ENCODE measurements around the gene CLTB.

CLTB gene

GRCh38 chr5:176381979-176382378 lies 34.4 kb downstream of the CLTB start:
- no peak for DNase-seq (ENCODE audit: low read depth)

DNA sequence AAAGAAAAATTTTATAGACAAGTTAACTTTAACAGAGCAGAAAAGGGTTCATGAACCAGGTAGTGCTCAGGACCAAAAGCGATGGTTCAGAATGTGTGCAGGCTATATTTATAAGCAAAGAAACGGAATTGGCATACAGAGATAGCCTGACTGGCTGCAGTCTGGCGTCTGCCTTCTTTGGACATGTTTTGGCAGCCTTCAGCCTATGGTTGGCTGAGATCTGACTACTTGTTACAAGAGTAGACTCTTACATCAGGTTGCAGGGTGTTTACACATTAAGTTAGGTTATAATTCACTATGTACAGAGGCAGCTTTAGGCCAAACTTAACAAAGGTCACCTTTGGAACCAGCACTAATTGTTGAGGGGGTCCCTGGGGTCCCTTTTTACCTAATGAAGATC lies 34.9 kb downstream of the CLTB start:
- DNase-seq (ENCODE audit: low read depth) = no peak

- no peak for DNase-seq (ENCODE audit: low read depth)
Measured at GRCh38 chr5:176379881-176380280, 36.5 kb downstream of the CLTB start.

- DNase-seq (ENCODE audit: low read depth) = no peak
Measured at GRCh38 chr5:176373100-176373818, 43.1 kb downstream of the CLTB start.

- DNase-seq (ENCODE audit: low read depth) = no peak
Measured at GRCh38 chr5:176371621-176372539, 44.5 kb downstream of the CLTB start.

DNA sequence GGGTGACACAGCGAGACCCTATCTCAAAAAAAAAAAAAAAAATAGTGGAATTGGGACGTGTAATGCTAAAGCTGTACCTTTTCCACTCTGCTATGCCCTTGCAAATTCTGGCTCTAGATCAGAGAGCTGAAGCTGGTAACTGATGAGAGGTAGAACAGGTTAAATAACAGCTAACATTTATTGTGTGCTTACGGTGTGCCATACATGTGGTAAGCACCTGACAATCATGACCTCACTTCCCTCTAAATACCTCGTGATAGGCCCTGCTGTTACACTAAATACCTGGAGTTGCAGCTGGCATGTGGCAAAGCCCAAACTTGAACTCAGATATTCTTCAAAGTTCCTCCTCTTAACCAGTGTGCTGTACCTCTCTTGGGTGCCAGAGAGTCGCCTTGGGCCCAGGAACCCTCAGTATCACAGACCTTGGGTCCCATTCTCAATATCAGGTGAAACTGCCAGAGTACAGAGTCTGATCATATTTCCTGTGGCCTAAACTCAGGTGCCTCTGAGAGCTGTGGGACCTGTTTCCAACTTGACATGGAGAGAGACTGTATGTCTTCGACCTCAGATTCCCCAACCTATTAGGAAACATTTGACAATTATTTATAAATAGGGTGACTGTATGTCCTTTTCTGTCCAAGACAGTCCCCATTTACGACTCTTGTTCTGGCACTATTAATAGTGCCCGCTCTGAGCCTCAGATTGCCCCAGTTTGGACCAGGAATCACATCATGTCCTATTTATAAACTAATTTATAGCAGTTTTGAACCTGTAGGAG lies 46.2 kb downstream of the CLTB start:
- DNase-seq (ENCODE audit: low read depth) = no peak

GRCh38 chr5:176368726-176369125 lies 47.6 kb downstream of the CLTB start:
- DNase-seq (ENCODE audit: low read depth) = no peak

GRCh38 chr5:176366232-176366894 lies 50.0 kb downstream of the CLTB start:
- DNase-seq (ENCODE audit: low read depth) = no peak

- DNase-seq (ENCODE audit: low read depth) = no peak
Measured at GRCh38 chr5:176365351-176366231, 50.7 kb downstream of the CLTB start, which contains the start of gene ARL10. Gene ARL10, plus strand, starts transcription at chr5:176365487. Its CDS starts 77 bp downstream, at chr5:176365564.

DNA sequence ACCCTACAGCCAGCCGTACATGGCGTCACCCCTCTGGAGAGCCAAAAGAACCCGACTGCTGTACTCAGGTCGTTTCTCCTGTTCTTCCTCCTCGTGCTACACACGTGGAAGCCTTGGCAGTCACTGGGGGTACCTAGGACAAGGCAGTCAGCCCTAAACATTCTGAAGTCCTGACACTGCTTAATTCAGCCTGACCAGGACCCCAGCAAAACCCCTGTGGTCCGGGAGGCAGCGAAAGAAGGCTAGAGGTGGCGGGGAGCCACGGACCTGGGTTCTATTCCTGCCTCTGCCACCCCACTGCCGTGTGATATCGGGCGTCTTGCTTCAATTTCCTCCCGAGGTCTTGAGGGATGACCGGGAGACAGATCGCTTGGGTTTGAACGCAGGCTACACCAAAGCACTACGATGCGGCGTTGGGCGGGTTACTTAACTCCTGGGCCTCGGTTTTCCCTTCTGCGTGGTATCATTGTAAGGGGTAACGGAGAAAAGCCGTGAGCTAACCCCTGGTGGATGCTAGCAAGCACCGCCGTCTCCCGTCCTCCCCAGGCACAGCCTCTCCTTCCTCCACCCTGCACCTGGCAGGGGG lies 51.5 kb downstream of the CLTB start:
- DNase-seq (ENCODE audit: low read depth) = no peak

DNA sequence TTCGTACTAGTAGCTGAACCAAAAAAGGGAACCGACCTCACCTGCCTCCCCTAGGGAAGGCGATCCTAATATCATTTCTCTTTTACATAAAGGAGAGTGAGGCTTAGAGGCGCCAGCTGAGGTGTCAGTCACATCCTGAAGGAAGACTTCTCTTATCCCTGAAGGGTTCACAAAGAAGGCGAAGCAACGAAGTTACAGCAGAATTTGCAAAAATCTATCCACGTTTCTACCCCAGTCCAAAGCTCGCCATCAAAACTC lies 54.2 kb downstream of the CLTB start:
- no peak for DNase-seq (ENCODE audit: low read depth)

DNA sequence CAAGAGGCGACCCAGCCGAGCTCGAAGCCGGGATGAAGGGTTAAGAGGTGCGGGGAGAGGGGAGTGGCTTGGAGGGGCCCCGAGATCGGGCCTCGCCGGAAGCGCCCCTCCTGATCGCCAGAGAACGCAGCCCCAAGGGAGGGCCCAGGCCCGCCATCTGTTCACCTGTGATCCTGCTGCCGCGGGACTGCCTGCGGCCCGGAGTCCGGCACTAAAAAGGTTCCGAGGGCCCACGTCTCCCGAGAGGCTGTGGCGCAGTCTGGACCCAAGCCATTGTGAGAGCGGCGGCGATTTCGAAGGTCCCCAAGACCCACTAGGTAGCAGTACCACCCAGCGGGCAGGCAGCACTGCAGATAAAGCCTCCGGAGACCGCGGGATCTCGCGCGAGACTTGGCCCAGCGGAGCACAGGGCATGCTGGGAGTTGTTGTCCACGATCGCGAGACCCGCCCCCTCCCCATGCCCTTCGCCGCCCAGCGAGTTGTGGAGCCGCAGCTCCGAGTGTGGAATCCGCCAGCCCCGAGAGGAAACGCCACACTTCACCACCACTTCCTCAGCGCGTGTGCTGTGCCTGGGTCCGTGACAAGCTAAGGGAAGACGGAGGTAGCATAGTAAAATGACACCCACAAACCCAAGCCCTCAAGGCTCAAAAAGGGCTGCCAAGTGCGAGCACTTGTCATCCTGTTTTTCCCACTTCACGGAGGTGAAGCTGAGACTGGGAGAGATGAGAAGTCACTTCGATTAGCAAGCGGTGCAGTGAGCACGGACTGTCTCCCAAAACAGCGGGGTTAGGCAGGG lies 54.7 kb downstream of the CLTB start, which contains the start of gene KIAA1191:
TSS of gene KIAA1191 (minus strand) at position 328 of the 796 bp plus-strand sequence. CDS start 2,256 bp downstream, outside the sequence.
- DNase-seq (ENCODE audit: low read depth) = peak; percentile 88

DNA sequence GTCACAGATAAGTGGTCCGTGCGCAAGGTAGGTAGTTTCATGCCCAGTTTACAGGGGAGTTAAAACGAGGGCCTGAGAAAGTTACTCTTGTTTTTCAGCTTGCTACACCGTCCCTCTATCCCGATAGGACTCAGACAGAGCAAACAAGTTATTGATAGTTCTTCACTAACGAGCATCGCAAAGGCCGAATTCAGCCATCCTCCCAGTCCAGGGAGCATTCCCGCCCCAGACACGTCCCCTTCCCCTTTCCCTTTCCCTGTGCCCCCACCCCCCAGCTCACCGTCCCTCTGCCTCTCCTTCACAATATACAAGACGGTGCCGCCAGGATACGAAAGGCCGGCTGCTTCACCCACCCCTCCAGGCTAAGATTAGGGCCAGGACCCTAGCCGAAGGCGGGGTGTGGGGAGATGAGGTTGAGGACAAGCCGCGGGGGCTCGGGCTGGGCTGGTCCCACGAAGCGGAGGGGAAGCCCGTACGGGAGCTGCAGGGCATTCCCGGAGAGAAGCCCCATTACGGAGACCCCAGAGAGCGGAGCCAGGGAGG lies 55.4 kb downstream of the CLTB start:
- no peak for DNase-seq (ENCODE audit: low read depth)

- DNase-seq (ENCODE audit: low read depth) = no peak
Measured at GRCh38 chr5:176359658-176360057, 56.7 kb downstream of the CLTB start.

DNA sequence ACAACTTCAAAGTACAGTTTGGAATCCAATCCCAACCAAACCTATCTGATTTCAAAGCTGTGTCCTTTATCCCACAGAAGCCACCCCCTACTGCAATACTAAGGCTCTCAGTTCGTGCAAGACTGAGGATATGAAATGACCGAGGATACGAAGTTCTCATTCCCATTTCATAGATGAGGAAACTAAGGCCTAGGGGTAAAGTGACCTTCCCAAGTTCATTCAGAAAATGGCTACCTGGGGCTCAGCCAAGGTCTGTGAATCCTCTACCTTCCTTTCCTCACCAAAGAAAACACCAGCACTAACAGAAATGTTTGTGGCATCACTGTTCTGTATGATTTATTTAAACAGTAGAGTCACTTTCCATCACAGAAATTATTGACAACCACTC lies 60.2 kb downstream of the CLTB start:
- no peak for DNase-seq (ENCODE audit: low read depth)

DNA sequence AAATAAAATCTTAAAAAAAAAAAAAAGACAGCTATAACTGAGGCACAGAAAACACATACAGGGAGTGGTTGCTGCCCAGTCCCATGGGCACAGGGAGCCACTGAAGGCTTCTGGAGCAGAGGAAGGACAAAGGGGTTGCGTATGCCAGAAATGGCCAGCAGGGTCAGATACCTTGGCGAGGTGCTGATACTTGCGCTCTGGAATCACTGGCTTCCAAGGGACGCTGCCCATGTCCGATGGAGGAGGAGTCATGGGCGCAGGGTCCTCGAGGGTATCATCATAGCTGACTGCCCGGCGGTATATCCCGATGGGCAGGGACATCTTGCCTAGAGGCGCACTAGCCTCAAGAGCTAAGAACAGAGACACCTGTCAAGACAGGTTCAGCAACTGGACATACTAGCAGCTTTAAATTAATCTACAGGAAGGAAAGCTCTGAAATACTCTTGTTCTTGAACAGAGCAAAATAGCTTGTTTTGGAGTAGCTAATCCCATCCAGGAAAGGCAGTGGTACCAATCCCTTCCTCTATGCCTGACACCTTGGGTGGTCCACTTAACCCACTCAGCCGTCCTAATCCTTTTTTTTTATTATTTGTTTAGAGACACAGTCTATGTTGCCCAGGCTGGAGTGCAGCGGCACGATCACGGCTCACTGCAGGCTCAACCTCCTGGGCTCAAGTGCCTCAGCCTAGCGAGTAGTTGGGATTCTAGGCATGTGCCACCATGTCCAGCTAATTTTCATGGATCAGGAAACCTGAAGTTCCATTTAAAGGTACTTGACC lies 60.8 kb downstream of the CLTB start:
- DNase-seq (ENCODE audit: low read depth) = no peak

GRCh38 chr5:176353533-176353932 lies 62.8 kb downstream of the CLTB start:
- no peak for DNase-seq (ENCODE audit: low read depth)

GRCh38 chr5:176352116-176352878 lies 64.0 kb downstream of the CLTB start:
- no peak for DNase-seq (ENCODE audit: low read depth)
